ENCODE measurements around the gene ITGA1.
A peak's percentile ranks its signal among the peaks of the same experiment; 100 is the strongest.

ITGA1 gene

GRCh38 chr5:52998552-52999313, 211.0 kb downstream of the ITGA1 start:
- H3K4me3 ChIP-seq (replicated peaks; ENCODE audit: low read depth, low read length), result no peak overlapping the region
- no peak for DNase-seq (ENCODE audit: low read depth)
- no peak for TF ChIP-seq CTCF (IDR thresholded peaks at IDR 0.05; ENCODE audit: low read length, missing control alignments)

GRCh38 chr5:52999344-52999949, 211.7 kb downstream of the ITGA1 start:
- no peak overlapping the region for H3K4me3 ChIP-seq (replicated peaks; ENCODE audit: low read depth, low read length)
- no peak for TF ChIP-seq CTCF (IDR thresholded peaks at IDR 0.05; ENCODE audit: low read length, missing control alignments)
- peak; percentile 59 for DNase-seq (ENCODE audit: low read depth)

- TF ChIP-seq CTCF (IDR thresholded peaks at IDR 0.05; ENCODE audit: low read length, missing control alignments), result no peak
- H3K4me3 ChIP-seq (replicated peaks; ENCODE audit: low read depth, low read length), result no peak overlapping the region
- no peak for DNase-seq (ENCODE audit: low read depth)
These were observed 213.8 kb downstream of the ITGA1 start for GRCh38 chr5:53001541-53001940.

- H3K4me3 ChIP-seq (replicated peaks; ENCODE audit: low read depth, low read length), result no peak overlapping the region
- no peak for TF ChIP-seq CTCF (IDR thresholded peaks at IDR 0.05; ENCODE audit: low read length, missing control alignments)
These were observed 214.8 kb downstream of the ITGA1 start for GRCh38 chr5:53002491-53002890.

GRCh38 chr5:53003144-53003543, 215.4 kb downstream of the ITGA1 start:
- DNase-seq (ENCODE audit: low read depth), result no peak
- no peak for TF ChIP-seq CTCF (IDR thresholded peaks at IDR 0.05; ENCODE audit: low read length, missing control alignments)
- H3K4me3 ChIP-seq (replicated peaks; ENCODE audit: low read depth, low read length), result no peak overlapping the region

More at GRCh38 chr5:53002491-53002890, 214.8 kb downstream of the ITGA1 start:
- DNase-seq (ENCODE audit: low read depth), result no peak

- no peak for DNase-seq (ENCODE audit: low read depth)
- no peak overlapping the region for H3K4me3 ChIP-seq (replicated peaks; ENCODE audit: low read depth, low read length)
- TF ChIP-seq CTCF (IDR thresholded peaks at IDR 0.05; ENCODE audit: low read length, missing control alignments), result no peak
These were observed 219.5 kb downstream of the ITGA1 start for GRCh38 chr5:53006911-53007890.
